Astrocyte of the spinal cord (primary cell): Measurements from ENCODE around the gene ATG14.

Source experiments
- DNase-seq: peaks from one replicate; pipeline ENCODE4 v3.0.0; 2011; ENCODE audit warnings: low read depth, low spot score
- H3K4me3 ChIP-seq: 2 replicates; pipeline ENCODE4 v1.5.1; 2011; ENCODE audit warnings: low read depth, mild to moderate bottlenecking, low read length, moderate library complexity
- in situ Hi-C: cut with HindIII; loops from 2 replicates; pipeline ENCODE4 v1.10.0; 2017; ENCODE audit warnings: low sequenced_read_pairs
- TF ChIP-seq, protein P1 (sequence below): IDR thresholded peaks from 2 replicates; pipeline ENCODE4 v1.5.1; 2012; ENCODE audit warnings: low read depth, mild to moderate bottlenecking, low read length, inconsistent platforms

The ATG14 gene

DNA sequence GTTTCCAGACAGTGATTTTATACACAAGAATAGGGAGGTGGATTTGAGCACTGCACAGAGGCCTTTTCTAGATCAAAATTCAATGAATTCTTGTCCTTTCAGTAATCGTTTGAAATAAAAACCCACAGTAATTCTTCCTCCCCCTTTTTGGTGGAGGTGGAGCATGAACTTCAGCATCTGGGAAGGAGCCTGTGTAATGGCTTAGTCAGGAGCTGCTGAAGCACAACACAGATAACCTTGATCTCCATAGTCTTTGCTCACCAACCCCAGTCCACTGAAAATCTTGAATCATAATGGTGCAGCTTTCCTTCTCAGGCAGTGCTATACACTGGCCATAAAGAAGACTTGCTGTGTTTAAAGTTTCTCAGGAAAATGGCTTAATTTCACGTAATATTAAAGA lies 35.2 kb upstream of the ATG14 start:
- no peak overlapping the region for H3K4me3 ChIP-seq
- TF ChIP-seq, protein P1, sequence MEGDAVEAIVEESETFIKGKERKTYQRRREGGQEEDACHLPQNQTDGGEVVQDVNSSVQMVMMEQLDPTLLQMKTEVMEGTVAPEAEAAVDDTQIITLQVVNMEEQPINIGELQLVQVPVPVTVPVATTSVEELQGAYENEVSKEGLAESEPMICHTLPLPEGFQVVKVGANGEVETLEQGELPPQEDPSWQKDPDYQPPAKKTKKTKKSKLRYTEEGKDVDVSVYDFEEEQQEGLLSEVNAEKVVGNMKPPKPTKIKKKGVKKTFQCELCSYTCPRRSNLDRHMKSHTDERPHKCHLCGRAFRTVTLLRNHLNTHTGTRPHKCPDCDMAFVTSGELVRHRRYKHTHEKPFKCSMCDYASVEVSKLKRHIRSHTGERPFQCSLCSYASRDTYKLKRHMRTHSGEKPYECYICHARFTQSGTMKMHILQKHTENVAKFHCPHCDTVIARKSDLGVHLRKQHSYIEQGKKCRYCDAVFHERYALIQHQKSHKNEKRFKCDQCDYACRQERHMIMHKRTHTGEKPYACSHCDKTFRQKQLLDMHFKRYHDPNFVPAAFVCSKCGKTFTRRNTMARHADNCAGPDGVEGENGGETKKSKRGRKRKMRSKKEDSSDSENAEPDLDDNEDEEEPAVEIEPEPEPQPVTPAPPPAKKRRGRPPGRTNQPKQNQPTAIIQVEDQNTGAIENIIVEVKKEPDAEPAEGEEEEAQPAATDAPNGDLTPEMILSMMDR: no peak
- peak; percentile 86 for DNase-seq
- in situ Hi-C loops: no loop called here

DNA sequence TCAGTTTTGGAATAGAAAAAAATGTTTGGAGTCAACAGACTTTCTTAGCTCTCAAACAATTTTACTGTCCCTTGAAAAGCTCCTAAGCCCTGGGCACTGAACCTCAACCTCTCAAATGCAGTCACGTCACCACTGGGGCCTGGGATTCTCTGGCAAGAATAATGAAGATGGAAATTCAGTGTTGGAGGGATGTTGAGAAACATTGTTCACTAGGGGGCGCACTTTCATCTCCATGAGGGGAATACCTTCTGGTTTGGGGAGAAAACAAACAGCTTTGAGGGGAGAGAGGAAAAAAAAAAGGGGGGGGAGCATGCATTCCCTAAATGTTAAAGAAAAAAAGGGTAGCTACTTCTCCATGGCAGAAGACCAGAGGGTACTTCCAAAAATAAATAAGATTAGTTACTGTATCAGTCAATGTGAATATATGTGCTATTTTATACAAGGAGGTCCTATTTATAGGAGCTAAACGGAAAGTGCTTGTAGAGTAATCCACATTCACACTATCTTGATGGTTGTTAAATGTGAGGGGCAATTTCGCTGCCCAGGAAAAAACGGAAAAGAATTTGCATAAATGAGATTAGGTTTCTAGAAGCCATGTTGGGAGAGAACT lies 34.6 kb upstream of the ATG14 start:
- in situ Hi-C loops: no loop called here
- TF ChIP-seq, protein P1: peak; percentile 72
- peak; percentile 84 for DNase-seq
- no peak overlapping the region for H3K4me3 ChIP-seq

DNA sequence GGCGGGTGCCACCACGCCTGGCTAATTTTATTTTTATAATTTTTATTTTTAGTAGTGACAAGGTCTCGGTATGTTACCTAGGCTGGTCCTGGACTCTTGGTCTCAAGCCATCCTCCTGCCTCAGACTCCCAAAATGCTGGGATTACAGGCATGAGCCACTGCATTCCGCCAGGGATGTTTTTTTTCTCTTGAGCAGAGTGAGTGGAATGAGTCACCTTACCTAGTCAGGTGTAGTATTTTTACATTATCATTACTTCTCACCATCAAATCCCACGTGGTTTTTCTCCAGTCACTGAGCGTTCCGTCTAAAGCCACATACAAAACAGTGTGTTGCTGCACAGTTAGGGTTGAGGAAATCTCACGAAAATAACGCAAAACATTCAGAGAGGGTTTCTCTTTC lies 29.7 kb upstream of the ATG14 start:
- no peak overlapping the region for H3K4me3 ChIP-seq
- TF ChIP-seq, protein P1: no peak
- in situ Hi-C loops: no loop called here
- no peak for DNase-seq

DNA sequence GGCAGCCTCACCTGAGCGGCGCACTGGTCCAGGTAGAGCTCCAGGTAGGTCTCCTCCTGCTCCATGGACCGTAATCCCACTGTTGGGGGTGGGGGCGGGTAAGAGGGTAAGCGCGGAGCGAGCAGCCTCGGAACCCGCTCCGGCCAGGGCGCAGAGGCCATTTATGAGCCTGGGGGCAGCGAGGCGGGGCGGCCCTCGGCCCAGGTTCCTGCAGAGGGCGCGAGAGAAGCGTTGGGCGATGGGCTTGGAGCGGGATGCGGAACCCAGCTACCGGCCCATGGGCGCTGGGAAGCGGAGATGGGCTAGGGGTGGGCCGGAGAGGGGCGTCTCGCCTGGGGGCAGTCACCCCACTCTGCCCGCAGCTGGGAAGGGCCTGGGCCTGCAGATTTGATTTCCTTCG lies 28.8 kb upstream of the ATG14 start, which contains the start of gene TBPL2:
TBPL2 (minus strand) TSS at position 232 of the 400 bp plus-strand sequence; CDS start at position 65, 167 bp downstream.
- no peak for DNase-seq
- no peak within 1 kb of the TSS for H3K4me3 ChIP-seq
- TF ChIP-seq, protein P1: peak; percentile 30
- in situ Hi-C loops: no loop called here

DNA sequence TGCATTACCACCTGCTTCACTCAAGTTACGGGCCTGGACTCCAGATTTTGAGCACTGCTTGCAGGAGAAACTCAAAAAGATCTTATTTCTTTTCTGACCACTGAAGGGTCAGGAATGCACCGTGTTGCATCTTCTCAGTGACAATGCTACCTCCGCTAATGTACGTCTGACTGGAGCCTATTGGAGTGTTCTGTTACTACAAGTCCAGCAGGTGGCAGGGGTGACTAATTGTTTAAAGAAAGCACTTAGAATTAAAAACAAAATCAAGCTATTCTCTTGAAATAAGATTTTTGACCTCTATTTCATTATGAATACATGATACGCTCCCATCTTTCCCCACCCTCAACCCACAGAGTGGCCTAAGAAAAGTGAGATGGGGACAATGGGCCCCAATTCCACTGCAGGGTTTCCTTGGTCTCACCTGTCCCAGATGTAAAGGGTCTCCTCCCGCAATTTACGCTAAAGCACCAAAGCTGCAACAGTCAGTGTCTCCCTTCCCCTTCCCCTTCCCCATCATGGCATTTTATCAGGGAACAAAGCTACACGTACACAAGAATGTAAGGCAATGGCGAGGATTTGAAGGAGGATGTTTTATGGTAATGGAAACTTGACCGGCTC lies 26.5 kb upstream of the ATG14 start:
- in situ Hi-C loops: no loop called here
- peak; percentile 71 for DNase-seq
- no peak overlapping the region for H3K4me3 ChIP-seq
- TF ChIP-seq, protein P1: peak; percentile 58

DNA sequence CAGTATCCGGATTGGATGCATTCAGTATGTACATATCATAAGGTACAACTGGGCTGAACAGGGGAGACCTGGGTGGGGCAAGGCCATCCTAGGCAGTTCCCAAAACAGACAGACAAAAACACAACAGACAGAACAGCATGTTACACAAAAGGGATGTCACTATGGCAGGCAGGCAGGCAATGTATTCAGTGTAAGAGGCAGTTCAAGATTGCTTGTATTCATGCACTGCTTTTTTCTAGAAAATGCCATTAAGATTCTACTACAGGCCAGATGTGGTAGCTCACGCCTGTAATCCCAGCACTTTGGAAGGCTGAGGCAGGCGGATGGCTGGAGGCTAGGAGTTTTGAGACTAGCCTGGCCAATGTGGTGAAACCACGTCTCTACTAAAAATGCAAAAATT lies 25.3 kb upstream of the ATG14 start:
- no peak overlapping the region for H3K4me3 ChIP-seq
- in situ Hi-C loops: no loop called here
- DNase-seq: no peak
- TF ChIP-seq, protein P1: no peak
